OCI-M2 (cell line): ENCODE measurements around the gene CD200R1L.

Experiments used
- DNase-seq: peaks from one replicate; lab custom pipeline; 2025; ENCODE audit not compliant: unreplicated experiment; lab: John Stamatoyannopoulos, UW

CD200R1L gene

DNA sequence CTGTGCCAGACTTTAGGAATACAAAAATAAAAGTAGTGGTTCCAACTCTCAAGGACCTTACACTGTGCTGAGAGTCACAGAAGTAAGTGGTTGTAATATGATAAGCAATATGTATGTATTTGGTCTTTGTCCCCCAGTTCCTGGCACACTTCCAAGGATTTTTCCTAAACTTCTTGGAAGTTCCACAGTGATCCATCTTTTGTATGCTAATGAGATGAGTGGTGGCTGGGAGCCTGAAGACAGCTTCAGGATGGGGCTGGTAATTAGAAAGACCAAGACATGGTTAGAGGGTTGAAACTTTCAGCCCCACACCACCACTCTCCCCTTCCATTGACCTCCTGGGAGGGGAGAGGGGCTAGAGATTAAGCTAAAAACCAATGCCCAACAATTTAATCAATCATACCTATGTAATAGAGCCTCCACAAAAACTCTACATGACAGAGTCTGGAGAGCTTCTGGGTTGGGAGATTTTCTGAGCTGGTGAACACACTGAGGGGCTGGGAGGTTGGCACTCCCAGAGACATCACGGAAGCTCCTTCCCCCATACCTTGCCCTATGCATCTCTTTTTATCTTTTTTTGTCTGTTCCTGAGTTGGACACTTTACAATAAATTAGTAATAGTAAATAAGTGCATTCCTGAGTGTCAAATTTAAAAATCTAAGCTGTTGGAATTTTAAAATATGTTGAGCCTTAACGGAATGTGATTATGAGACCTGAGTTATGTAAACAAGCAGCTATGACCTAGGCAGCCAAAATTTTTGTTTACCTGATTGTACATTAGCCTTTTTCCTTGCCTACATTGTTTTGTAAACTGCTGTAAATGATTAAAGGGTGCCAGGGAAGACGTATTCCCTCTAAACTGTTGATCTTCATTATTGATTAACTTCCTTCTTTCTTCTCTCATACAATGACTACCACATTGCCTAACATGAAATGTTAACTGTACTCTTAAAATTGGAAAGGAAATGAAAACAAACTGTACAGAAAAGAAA, 24.3 kb downstream of the CD200R1L start:
- no peak for DNase-seq

DNA sequence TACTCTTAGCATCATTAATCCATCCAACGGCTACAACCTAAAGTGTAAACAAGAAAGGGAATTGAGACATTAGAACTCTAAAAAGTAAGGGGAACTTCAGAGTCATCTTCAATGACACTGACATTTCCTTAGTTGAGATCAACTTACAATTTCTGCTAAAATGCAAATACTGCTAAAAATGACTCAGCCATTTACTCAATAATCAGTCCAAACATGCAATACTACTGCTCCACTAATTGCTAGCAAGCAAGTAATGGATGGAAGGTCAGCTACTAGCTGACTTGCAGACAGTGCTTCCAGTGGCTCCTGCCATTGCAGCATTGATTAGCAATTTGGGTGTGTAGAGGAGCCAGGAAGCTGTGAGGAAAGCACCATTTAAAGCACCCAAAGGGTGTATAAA, 28.4 kb downstream of the CD200R1L start:
- DNase-seq = no peak

DNA sequence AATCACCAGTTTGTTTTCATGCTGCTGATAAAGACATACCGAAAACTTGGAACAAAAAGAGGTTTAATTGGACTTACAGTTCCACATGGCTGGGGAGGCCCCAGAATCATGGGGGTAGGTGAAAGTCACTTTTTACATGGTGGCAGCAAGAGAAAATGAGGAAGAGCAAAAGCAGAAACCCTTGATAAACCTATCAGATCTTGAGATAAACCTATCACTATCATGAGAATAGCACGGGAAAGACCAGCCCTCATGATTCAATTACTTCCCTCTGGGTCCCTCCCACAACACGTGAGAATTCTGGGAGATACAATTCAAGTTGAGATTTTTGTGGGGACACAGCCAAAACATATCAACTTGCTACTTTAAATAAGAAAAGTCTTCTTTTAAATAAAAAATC, 28.9 kb downstream of the CD200R1L start:
- DNase-seq = no peak

DNA sequence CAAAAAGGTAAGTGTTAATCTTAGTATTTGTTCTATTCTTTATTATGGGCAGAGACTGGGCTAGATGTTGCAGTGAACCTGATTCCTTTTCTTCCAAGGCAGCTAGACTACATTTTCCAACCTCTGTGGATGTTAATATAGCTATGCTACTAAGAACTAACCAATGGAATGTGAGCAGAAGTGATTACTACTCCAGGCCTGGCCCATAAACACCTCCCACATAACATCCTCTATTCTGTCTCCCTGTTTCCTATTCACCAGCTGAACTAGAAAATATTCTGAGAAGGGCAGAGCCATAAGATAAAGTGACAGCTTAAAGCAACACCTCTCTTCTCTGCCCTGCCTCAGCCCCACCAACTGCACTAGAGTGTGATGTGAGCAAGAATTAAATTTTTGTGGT, 29.4 kb downstream of the CD200R1L start:
- no peak for DNase-seq

DNA sequence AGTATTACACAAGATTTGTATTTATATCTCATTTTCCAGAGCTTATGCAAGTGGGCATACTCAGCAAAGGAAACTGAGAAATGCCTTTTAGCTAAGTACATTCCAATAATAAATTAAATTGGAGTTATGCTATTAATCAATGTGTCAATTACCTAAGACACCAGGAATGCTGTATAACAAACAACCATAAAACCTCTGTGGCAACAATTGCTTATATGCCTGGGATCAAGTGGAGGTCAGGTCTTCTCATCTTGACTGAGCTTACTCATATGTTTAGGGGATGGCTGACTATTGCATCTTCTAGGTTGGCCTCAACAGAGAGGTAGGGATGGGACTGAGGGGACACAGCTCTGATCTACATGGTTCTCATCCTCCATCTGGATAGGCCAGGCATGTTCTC, 30.7 kb downstream of the CD200R1L start:
- DNase-seq = no peak

DNA sequence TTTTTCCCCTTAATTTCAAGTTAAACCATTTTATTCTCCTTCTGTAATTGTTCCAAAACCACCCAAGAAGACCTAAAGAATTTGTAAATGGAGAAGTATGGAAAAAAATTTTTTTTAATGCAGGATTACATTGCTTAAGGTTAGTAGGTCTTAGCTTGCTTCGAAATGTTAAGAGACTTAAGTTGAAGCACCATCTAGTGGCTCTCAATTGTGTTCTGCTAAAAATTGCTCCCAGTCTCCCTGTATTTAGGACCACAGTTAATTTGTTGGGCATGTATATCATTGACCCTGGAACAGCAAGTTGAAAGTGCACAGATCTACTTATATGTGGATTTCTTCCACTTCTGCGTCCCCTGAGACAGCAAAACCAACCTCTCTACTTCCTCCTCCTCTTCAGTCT, 32.4 kb downstream of the CD200R1L start:
- DNase-seq = no peak

DNA sequence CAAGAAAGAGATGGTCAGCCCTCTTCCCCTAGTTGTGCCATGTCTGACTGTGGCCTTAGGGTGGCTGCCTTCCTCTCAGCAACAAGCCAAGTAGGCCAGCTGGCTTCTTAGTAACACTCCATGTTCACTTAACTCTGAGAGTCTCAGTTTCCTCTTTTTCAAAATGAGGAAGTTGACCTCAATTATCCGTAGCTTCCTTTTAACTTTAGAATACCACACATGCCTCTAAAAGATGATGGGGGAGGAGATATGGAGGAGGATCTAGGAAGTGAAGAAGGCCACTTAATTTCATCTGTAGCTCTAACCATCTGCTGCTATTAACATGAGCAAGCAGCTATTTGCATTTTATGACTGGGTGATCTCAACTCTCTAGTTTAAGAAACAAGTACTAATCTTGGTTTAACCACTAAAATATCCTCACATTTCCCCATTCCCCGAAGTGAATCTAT, 32.9 kb downstream of the CD200R1L start:
- DNase-seq = no peak

DNA sequence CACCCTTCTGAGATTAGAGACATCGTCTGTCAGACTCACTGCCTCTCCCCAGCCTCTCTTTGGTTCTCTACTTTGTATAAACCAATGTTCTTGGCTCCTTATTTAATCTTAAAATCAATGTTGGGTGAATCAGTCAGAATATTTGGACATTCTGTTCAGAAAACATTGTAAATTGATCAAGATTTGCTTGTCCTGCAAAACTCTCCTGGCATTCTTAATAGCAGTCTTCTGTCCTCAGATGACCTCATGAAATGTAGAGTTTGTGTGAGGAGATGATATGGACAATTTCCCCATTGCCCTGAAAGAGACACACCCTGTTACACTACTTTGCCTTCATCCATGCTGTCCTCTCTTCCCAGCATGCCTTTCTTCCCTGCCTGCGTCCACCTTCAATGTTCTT, 33.6 kb downstream of the CD200R1L start:
- DNase-seq = no peak

DNA sequence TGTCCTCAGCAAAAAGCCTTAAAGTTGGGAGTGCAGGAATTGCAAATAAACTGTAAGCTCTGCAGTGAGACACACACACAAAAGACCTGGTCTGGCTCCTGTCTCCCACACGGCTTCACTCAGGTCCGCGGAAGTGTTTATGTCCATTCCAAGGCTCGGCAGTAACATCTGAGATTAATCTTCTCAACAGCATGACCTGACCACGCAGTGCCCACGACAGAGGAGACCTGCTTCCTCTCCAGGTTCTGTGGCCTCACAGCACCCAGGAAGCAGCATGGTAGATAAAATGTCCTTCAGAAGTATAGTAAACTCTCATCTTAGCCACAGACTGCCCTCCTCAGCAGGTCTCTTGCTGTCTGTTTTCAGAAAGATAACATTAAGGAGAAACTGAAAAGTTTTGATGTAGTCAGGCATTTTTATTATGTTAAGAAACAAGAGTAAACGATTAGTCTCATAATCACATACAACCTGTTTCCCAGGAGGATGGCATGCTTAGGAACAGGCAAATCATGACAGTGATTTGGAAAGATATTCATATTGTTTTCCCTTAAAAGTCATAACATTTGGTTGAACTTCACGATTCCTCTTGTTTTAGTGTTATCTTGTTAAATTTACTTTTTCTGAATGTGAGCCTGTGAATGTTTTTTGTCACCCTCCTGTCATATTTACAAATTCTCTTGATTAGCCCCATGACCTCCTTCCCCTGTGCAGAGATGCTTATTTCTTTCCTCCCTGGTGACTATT, 34.6 kb downstream of the CD200R1L start:
- DNase-seq = peak; percentile 20

DNA sequence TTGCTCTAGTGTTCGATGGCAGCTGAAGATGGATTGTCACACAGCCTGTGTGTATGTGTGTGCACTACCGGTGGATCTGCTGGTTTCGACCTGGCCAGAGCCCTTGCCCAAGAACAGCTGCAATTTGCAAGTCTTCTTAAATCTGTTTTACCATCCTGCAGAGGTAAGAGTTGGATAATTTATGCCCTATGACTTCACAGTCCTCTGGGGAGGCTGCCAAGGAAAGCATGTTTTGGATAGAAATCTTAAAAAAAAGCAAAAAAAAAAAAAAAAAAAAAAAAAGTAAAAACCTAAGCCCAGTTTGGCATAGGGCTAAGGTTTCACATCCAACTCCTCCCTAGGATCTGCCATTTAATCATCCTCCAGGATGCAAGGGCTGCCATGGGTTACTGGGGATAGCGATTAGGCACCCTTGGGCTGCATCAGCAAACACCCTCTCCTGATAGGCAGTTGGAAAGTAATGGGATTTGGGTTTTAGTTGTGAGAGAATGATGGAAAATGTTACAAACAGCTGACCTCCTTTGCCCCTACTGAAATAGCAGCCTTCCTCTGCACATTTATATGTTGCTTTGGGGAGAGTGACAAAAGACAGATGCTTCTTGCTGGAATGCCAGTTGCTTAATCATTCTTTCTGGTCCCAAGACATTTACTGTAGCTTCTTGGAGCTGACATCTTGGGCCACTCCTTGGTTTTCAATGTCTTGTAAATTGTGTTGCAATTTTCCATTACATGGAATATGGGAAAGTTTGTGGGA, 35.4 kb downstream of the CD200R1L start:
- no peak for DNase-seq

DNA sequence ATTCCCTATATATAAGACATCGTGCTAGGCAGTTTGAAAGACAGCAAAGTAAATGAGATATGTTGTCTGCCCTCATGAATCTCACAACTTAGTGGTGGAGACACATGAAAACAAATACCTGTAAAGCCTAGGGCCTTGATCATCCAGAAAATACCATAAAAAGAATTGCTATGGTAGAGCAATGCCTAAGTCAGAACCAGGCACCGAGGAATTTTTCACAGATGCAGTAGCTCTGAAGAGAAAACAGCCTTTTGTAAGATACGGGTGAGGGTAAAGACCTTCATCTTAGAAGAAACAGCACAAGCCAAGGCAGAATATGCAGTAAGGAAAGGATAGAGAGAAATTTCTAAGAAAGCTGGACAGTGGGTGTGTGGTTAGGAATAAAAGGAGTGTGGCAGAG, 36.1 kb downstream of the CD200R1L start:
- no peak for DNase-seq

DNA sequence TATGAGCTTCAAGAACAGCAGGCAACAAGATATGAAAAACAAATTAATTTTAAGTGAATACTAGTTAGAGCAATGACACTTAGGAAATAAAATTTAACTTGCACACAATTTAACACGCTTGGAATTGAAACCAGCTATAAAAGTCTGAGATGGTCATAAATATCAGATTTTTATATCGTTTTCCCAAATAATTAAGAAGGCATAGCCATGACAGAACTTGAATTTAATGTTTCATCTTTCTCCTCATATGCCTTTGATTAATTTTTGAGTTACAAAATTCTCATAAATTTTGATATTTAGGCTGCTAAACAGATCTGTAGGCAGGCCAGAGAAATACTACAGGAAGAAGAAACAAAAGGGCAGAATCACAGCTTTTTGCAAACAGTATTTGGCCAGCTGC, 38.5 kb downstream of the CD200R1L start:
- no peak for DNase-seq

DNA sequence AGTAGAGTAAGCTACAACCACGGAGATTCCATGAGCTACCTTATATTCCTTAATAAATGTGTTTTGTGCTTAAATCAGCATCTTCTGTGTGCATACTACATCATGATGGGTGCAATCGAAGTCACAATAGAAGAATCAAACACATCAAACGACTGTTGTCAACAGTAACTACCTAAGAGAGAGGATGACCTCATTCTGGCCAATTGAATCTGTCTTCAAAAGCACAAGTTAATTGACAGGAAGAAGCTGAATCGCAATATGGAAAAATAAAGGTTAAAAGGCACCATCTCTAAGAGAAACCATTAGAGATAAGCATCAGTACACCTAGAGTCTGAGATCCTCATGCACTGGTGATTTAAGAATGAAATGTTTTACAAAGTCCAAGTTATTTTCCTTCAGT, 39.0 kb downstream of the CD200R1L start:
- DNase-seq = no peak

DNA sequence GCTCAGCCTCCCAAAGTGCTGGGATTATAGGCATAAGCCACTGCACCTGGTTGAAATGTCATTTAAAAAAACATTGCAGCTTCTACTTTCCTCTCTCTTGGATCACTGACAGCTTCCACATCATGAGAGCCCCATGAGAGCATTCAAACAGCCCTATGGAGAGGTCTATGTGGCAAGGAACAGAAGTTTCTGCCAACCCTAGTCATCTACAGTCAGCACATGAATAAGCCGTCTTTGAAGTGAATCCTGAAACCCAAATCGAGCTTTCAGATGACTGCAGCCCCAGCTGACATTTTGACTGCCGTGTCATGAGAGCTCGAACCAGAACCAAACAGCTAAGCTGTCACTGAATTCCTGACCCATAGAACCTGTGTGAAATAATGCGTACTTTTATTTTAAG, 39.8 kb downstream of the CD200R1L start:
- DNase-seq = no peak

DNA sequence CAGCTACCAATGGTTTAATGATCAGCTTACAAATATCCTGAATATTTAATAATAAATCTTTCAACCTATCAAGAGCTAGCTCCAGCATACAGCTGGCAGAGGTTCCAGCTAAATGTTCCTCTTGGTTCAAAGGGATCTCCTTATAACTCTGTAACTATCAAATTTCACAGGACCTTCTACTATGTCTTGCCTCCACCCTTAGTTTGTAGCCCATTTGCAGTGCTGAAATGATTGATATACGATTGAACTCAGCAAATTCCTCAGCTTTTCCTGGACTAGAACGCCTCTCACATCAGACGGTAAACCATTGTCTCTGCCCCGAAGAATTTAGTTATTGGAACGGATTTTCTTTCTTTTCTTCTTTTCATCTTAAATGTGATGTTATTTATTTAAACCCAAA, 41.5 kb downstream of the CD200R1L start:
- DNase-seq = no peak

DNA sequence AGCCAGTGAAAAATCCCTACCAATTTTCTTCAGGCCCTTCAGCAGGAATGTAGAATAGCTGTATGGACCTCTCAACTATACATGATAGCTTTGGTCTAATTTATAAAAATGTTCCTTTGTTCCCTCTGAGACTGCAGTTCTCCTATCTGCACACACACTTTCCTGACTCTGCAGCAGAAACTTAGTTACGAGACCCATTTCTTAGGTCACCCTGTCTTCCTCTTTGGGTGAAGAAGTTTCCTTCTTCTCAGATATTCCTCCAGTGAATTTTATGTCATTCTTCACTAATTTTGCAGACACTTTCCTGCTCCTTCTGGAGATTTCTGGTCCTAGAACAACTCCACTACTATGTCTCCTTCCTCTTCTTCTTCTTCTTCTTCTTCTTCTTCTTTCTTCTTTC, 42.6 kb downstream of the CD200R1L start:
- no peak for DNase-seq

DNA sequence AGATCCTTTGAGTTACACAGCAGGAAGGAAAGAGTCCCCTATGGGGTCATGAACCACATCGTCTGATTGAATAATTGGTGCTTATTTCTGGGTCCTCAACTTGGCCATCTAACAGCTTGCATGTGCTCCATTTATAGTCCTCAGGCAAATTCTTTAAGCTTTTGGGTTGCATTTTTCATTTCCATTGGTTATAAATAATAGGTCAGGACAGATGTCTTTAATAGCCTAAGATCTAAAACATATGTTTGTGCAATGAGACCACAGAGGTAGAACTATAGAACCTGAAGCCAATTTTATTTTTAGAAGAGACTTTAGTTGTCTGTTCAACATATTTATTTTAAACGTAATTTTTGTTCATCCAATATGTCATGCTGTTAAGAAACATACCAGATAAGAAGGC, 43.2 kb downstream of the CD200R1L start:
- no peak for DNase-seq

DNA sequence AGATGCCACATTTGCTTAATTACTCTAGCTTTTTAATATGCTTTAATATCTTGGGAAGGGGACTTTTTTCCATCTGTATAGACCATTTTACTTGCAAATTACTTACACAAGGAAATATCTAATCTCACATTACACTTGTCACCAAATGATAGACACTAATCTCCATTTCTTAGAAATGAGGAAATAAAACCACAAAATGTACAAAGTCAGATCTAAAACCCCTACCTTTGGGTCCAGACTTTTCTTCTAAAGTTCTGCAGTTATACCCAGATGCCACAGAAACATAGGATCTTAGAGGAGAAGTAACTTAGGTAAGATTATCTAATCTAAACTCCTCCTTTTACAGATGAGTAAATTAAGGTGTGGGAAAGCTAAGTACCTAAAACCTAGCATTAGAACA, 44.3 kb downstream of the CD200R1L start:
- DNase-seq = no peak

DNA sequence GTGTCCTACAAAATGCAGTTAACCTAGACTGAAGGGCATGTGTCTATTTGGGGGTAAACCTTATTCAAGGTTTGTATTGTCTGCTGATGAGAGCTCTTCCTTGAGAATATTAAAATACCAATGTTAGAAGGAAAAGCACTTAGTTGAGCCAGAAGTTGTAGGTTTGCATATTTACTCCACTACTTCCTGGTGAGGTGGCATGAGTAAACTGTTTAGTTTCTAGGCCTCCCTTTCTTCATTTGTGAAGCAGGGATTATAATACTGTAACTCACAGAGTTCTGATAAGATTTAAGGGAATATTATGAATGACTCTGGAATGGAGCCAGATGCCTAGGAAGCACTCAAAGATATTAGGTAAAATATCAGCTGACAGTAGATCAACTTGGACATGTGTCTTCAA, 46.7 kb downstream of the CD200R1L start:
- no peak for DNase-seq

DNA sequence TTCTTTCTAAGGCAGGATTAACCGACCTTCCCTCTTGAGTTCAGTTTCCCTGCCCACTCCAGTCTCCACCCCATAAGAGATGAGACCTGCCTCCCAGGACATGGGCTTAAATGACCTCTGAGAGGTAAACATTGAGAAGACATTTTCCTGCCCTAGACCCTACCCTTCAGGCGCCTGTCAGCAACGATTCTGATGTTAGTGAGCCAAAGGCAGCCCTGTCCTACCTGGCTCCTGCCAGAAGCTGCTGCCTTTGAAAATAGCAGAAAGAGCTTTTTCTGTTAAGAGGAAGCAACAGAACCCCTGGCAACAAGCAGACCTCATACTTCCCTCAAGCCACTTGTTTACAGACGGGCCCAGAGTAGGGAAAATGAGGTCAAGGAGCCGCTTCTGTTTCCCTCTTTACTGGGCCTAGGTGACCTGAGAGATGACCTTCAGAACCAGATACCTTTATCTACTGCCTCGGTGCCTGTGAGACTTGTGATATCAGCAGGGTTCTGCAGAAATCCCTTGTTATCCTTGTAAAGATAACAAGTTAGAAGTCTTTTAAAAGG, 52.0 kb downstream of the CD200R1L start:
- no peak for DNase-seq
